ENCODE measurements around the gene XPO1. TPM values are rescaled to one million over a fixed set of nuclear protein-coding genes. Genes with fewer than 3 reads are reported as not detected.
A peak's percentile ranks its signal among the peaks of the same experiment; 100 is the strongest.

Gene XPO1
- total RNA-seq, 1 experiment from 2014 or later, result 189 TPM

DNA sequence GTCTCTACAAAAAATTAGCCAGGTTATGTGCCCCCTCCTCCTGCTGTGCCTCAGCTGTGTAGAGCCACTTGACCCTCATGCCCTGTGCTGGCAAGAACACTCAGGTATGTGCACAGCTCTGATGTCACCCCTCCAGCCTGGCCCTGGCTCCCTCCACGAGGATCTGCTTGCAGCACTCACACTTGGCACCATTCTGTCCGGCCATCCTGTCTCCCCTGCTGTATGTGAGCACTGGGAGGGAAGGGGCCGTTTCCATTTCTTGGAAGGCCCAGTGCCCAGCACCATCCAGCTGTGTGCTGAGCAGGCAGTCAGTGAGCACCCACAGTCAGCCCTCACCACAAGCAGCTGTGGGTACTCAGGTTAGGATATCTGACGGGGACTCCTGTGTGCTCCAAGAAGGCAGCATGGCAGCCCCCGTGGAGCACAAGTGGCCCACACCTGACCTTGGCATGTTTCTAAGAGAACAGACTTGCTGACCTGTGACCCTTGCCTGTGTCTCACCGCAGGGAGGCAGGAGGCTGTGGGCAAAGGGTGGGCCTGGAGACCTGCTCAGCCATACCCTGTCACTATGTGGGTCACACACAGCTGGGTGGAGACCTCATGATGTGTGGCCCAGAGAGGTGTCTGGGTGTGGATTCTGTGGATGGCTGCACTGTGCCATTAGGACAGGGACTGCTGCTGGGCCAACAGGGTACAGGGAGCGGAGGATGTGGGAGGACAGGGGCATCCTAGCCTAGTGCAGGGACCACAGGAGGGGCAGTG lies 98.7 kb downstream of the XPO1 start:
- peak; percentile 60 for ATAC-seq

GRCh38 chr2:61438670-61439069 lies 99.5 kb downstream of the XPO1 start:
- ATAC-seq (no peak), DNase-seq (ENCODE audit: low read depth, low spot score) (no peak)
- ChIA-PET POLR2A (interaction anchor here (0.7 kb wide), 1 partner anchor 18 kb away, joined by 4 read pairs; no protein-coding TSS in a partner anchor), CTCF (no interaction called here)
- Histone ChIP-seq H3K27me3 (ENCODE audit: control insufficient read depth, insufficient read depth, low read length) (no peaks in the 10 kb centered on the region), H3K4me1 (ENCODE audit: control insufficient read depth, insufficient read depth, low read length) (peaks cover 21% of the 10 kb centered on the region), H3K9me3 (ENCODE audit: control insufficient read depth, insufficient read depth, low read depth, low read length) (no peaks in the 10 kb centered on the region), H3K4me3 (ENCODE audit: low read depth in 2 of 2, low read length in 2 of 2) (no peak overlapping the region), H3K27ac (ENCODE audit: low read length) (no peak overlapping the region), H3K36me3 (ENCODE audit: control insufficient read depth, insufficient read depth, low read length) (no peaks in the 10 kb centered on the region)
- no peak for TF ChIP-seq TCF7L2 (IDR thresholded peaks at IDR 0.05; ENCODE audit: low read depth, low read length)
- TF ChIP-seq, protein P1, sequence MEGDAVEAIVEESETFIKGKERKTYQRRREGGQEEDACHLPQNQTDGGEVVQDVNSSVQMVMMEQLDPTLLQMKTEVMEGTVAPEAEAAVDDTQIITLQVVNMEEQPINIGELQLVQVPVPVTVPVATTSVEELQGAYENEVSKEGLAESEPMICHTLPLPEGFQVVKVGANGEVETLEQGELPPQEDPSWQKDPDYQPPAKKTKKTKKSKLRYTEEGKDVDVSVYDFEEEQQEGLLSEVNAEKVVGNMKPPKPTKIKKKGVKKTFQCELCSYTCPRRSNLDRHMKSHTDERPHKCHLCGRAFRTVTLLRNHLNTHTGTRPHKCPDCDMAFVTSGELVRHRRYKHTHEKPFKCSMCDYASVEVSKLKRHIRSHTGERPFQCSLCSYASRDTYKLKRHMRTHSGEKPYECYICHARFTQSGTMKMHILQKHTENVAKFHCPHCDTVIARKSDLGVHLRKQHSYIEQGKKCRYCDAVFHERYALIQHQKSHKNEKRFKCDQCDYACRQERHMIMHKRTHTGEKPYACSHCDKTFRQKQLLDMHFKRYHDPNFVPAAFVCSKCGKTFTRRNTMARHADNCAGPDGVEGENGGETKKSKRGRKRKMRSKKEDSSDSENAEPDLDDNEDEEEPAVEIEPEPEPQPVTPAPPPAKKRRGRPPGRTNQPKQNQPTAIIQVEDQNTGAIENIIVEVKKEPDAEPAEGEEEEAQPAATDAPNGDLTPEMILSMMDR (IDR thresholded peaks at IDR 0.05), result no peak
- intact Hi-C loops (cut with micrococcal nuclease; ENCODE audit: unreplicated experiment) (no loop called here), in situ Hi-C loops (cut with HindIII; ENCODE audit: low pct_unique_long_range_greater_than_20kb, low sequenced_read_pairs) (no loop called here)
- no TSS peak for BruUV-seq (replicated peaks)

More for the DNA sequence above, 98.7 kb downstream of the XPO1 start:
- intact Hi-C loops (cut with micrococcal nuclease; ENCODE audit: unreplicated experiment) (no loop called here), in situ Hi-C loops (cut with HindIII; ENCODE audit: low pct_unique_long_range_greater_than_20kb, low sequenced_read_pairs) (no loop called here)
- POLR2A ChIA-PET, result no interaction called here
- Histone ChIP-seq H3K27me3 (ENCODE audit: control insufficient read depth, insufficient read depth, low read length) (no peaks in the 10 kb centered on the region), H3K36me3 (ENCODE audit: control insufficient read depth, insufficient read depth, low read length) (no peaks in the 10 kb centered on the region), H3K27ac (ENCODE audit: low read length) (no peak overlapping the region), H3K4me3 (ENCODE audit: low read depth in 2 of 2, low read length in 2 of 2) (no peak overlapping the region), H3K9me3 (ENCODE audit: control insufficient read depth, insufficient read depth, low read depth, low read length) (no peaks in the 10 kb centered on the region), H3K4me1 (ENCODE audit: control insufficient read depth, insufficient read depth, low read length) (peaks cover 21% of the 10 kb centered on the region)
- no peak for DNase-seq (ENCODE audit: low read depth, low spot score)
- no TSS peak for BruUV-seq (replicated peaks)
- TF ChIP-seq, protein P1 (IDR thresholded peaks at IDR 0.05), result no peak
- no peak for TF ChIP-seq POLR2AphosphoS5 (IDR thresholded peaks at IDR 0.05; ENCODE audit: low read depth, low read length)
- TF ChIP-seq TCF7L2 (IDR thresholded peaks at IDR 0.05; ENCODE audit: low read depth, low read length), result no peak
- no peak for TF ChIP-seq REST (IDR thresholded peaks at IDR 0.05; ENCODE audit: insufficient read depth in 1 of 2, low read depth in 2 of 2, low read length in 1 of 2)
- TF ChIP-seq SIN3A (IDR thresholded peaks at IDR 0.05; ENCODE audit: borderline replicate concordance, insufficient read depth, low read depth, low read length), result no peak
- CTCF ChIA-PET, result no interaction called here
